Measurements from ENCODE around the gene PRKCE. TPM values are rescaled to one million over a fixed set of nuclear protein-coding genes. Genes with fewer than 3 reads are reported as not detected.

PRKCE gene
- total RNA-seq, 5 donors from 2014 or later (not counting 1 experiment from before 2014, with no cell fraction given): 16.5 to 29.8 (median 23.4) TPM

GRCh38 chr2:45754131-45755010 lies 102.9 kb downstream of the PRKCE start:
- Histone ChIP-seq H3K27ac (ENCODE audit: low read length) (no peak overlapping the region), H3K36me3 (ENCODE audit: control insufficient read depth in 2 of 2, extremely low read depth in 1 of 2, insufficient read depth in 1 of 2, low read length in 1 of 2) (no peaks in the 10 kb centered on the region), H3K9me3 (no peaks in the 10 kb centered on the region), H3K27me3 (replicated peaks in 1 of 2; ENCODE audit: control insufficient read depth in 2 of 2, extremely low read depth in 1 of 2, insufficient read depth in 2 of 2, low read length in 1 of 2) (no peaks in the 10 kb centered on the region), H3K4me3 (ENCODE audit: control insufficient read depth in 1 of 2, extremely low read depth in 1 of 2, low read length in 1 of 2) (no peak overlapping the region), H3K4me1 (ENCODE audit: control insufficient read depth in 1 of 2, extremely low read depth in 1 of 2, insufficient read depth in 2 of 2, low read length in 2 of 2) (no peaks in the 10 kb centered on the region)
- CTCF ChIA-PET: interaction anchor here in 1 of 2 donors (0.6 kb wide), 1 partner anchor 1278 kb away, joined by 3 read pairs; no protein-coding TSS in a partner anchor
- ATAC-seq (replicated peaks in 1 of 4) (no peak), DNase-seq (no peak)
- Mint-ChIP-seq H3K36me3 (peaks cover 4% of the 10 kb centered on the region), H3K4me1 (peaks cover 15 to 24% (median 15%) of the 10 kb centered on the region in 3 donors), H3K27me3 (no peaks in the 10 kb centered on the region), H3K4me3 (no peak overlapping the region), H3K27ac (no peak overlapping the region), H3K9me3 (no peaks in the 10 kb centered on the region)
- POLR2A ChIA-PET: no interaction called here
- WGBS (ENCODE audit: insufficient coverage): 91% methylated on average over 9 of the region's 12 CpGs

- DNase-seq: no peak
- no peaks in the 10 kb centered on the region for H3K27me3 ChIP-seq (replicated peaks in 1 of 2; ENCODE audit: control insufficient read depth in 2 of 2, extremely low read depth in 1 of 2, insufficient read depth in 2 of 2, low read length in 1 of 2)
- H3K27ac ChIP-seq (ENCODE audit: low read length): no peak overlapping the region
- ChIA-PET POLR2A (interaction anchor here in 1 of 2 donors (0.6 kb wide), 1 partner anchor 36 kb away, joined by 3 read pairs; no protein-coding TSS in a partner anchor), CTCF (interaction anchor here (0.6 to 1.7 kb wide), 2 partner anchors 23 to 1326 kb away, joined by 3 to 6 read pairs; no protein-coding TSS in a partner anchor)
- H3K4me3 ChIP-seq (ENCODE audit: control insufficient read depth in 1 of 2, extremely low read depth in 1 of 2, low read length in 1 of 2): no peak overlapping the region
- no peaks in the 10 kb centered on the region for H3K9me3 Mint-ChIP-seq
- H3K36me3 ChIP-seq (ENCODE audit: control insufficient read depth in 2 of 2, extremely low read depth in 1 of 2, insufficient read depth in 1 of 2, low read length in 1 of 2): no peaks in the 10 kb centered on the region
- no peaks in the 10 kb centered on the region for H3K9me3 ChIP-seq
- peaks cover 4% of the 10 kb centered on the region for H3K36me3 Mint-ChIP-seq
- no peaks in the 10 kb centered on the region for H3K4me1 ChIP-seq (ENCODE audit: control insufficient read depth in 1 of 2, extremely low read depth in 1 of 2, insufficient read depth in 2 of 2, low read length in 2 of 2)
- WGBS (ENCODE audit: insufficient coverage): 93% methylated on average over 4 of the region's 8 CpGs
- no peak overlapping the region for H3K4me3 Mint-ChIP-seq
- H3K27me3 Mint-ChIP-seq: no peaks in the 10 kb centered on the region
- H3K4me1 Mint-ChIP-seq: peaks cover 5 to 13% (median 11%) of the 10 kb centered on the region in 3 donors
- no peak overlapping the region for H3K27ac Mint-ChIP-seq
- no peak for ATAC-seq (replicated peaks in 1 of 4)
Observed at GRCh38 chr2:45755585-45756335, 104.3 kb downstream of the PRKCE start.

DNA sequence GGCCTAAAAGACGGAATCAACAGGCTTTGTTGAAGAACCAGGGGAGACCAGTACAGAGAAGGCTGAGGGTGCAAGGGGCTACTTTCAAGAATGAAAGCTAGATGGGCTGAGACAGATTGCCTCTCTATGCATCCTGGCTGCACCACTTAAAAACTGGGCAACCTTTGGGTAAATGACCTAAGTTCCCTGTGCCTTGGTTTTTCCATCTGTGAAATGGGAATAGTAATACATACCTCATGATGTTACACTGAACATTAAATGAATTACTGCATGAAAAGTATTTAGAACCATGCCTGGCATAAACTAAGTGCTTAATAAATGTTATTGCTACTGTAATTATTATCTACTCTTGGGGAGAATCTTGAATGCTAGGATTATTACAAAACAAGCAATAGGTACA lies 106.5 kb downstream of the PRKCE start:
- no peaks in the 10 kb centered on the region for H3K27me3 Mint-ChIP-seq
- no peaks in the 10 kb centered on the region for H3K36me3 ChIP-seq (ENCODE audit: control insufficient read depth in 2 of 2, extremely low read depth in 1 of 2, insufficient read depth in 1 of 2, low read length in 1 of 2)
- POLR2A ChIA-PET: interaction anchor here in 1 of 2 donors (0.5 kb wide), 1 partner anchor 111 kb away, joined by 3 read pairs; no protein-coding TSS in a partner anchor
- peaks cover 4% of the 10 kb centered on the region for H3K36me3 Mint-ChIP-seq
- no peak for ATAC-seq (replicated peaks in 1 of 4)
- no peaks in the 10 kb centered on the region for H3K27me3 ChIP-seq (replicated peaks in 1 of 2; ENCODE audit: control insufficient read depth in 2 of 2, extremely low read depth in 1 of 2, insufficient read depth in 2 of 2, low read length in 1 of 2)
- H3K9me3 ChIP-seq: no peaks in the 10 kb centered on the region
- H3K4me3 ChIP-seq (ENCODE audit: control insufficient read depth in 1 of 2, extremely low read depth in 1 of 2, low read length in 1 of 2): no peak overlapping the region
- DNase-seq: no peak
- H3K9me3 Mint-ChIP-seq: no peaks in the 10 kb centered on the region
- peaks cover 2 to 13% (median 9%) of the 10 kb centered on the region in 3 donors for H3K4me1 Mint-ChIP-seq
- 100% methylated on average over 1 of the region's 1 CpG for WGBS (ENCODE audit: insufficient coverage)
- H3K4me3 Mint-ChIP-seq: no peak overlapping the region
- no peaks in the 10 kb centered on the region for H3K4me1 ChIP-seq (ENCODE audit: control insufficient read depth in 1 of 2, extremely low read depth in 1 of 2, insufficient read depth in 2 of 2, low read length in 2 of 2)
- no peak overlapping the region for H3K27ac ChIP-seq (ENCODE audit: low read length)
- no peak overlapping the region for H3K27ac Mint-ChIP-seq
- CTCF ChIA-PET: no interaction called here

GRCh38 chr2:45759310-45759851 lies 107.9 kb downstream of the PRKCE start:
- no peaks in the 10 kb centered on the region for H3K27me3 Mint-ChIP-seq
- no peaks in the 10 kb centered on the region for H3K36me3 ChIP-seq (ENCODE audit: control insufficient read depth in 2 of 2, extremely low read depth in 1 of 2, insufficient read depth in 1 of 2, low read length in 1 of 2)
- H3K4me3 ChIP-seq (ENCODE audit: control insufficient read depth in 1 of 2, extremely low read depth in 1 of 2, low read length in 1 of 2): no peak overlapping the region
- no peaks in the 10 kb centered on the region for H3K9me3 ChIP-seq
- H3K27ac Mint-ChIP-seq: no peak overlapping the region
- H3K4me1 Mint-ChIP-seq: peaks cover 0 to 11% (median 2%) of the 10 kb centered on the region in 3 donors
- no peaks in the 10 kb centered on the region for H3K36me3 Mint-ChIP-seq
- H3K4me3 Mint-ChIP-seq: no peak overlapping the region
- no peaks in the 10 kb centered on the region for H3K4me1 ChIP-seq (ENCODE audit: control insufficient read depth in 1 of 2, extremely low read depth in 1 of 2, insufficient read depth in 2 of 2, low read length in 2 of 2)
- no peaks in the 10 kb centered on the region for H3K9me3 Mint-ChIP-seq
- 85% methylated on average over 11 of the region's 15 CpGs for WGBS (ENCODE audit: insufficient coverage)
- DNase-seq (no peak), ATAC-seq (replicated peaks in 1 of 4) (no peak)
- POLR2A ChIA-PET: no interaction called here
- H3K27me3 ChIP-seq (replicated peaks in 1 of 2; ENCODE audit: control insufficient read depth in 2 of 2, extremely low read depth in 1 of 2, insufficient read depth in 2 of 2, low read length in 1 of 2): no peaks in the 10 kb centered on the region
- no peak overlapping the region for H3K27ac ChIP-seq (ENCODE audit: low read length)
- CTCF ChIA-PET: no interaction called here

- Mint-ChIP-seq H3K36me3 (no peaks in the 10 kb centered on the region), H3K27me3 (no peaks in the 10 kb centered on the region), H3K4me3 (no peak overlapping the region), H3K4me1 (peaks cover 2 to 7% (median 3%) of the 10 kb centered on the region in 3 donors), H3K9me3 (no peaks in the 10 kb centered on the region), H3K27ac (no peak overlapping the region)
- no peaks in the 10 kb centered on the region for H3K27me3 ChIP-seq (replicated peaks in 1 of 2; ENCODE audit: control insufficient read depth in 2 of 2, extremely low read depth in 1 of 2, insufficient read depth in 2 of 2, low read length in 1 of 2)
- H3K36me3 ChIP-seq (ENCODE audit: control insufficient read depth in 2 of 2, extremely low read depth in 1 of 2, insufficient read depth in 1 of 2, low read length in 1 of 2): no peaks in the 10 kb centered on the region
- DNase-seq: no peak
- H3K9me3 ChIP-seq: no peaks in the 10 kb centered on the region
- no peak overlapping the region for H3K27ac ChIP-seq (ENCODE audit: low read length)
- H3K4me1 ChIP-seq (ENCODE audit: control insufficient read depth in 1 of 2, extremely low read depth in 1 of 2, insufficient read depth in 2 of 2, low read length in 2 of 2): no peaks in the 10 kb centered on the region
- 80% methylated on average over 3 of the region's 4 CpGs for WGBS (ENCODE audit: insufficient coverage)
- ChIA-PET CTCF (interaction anchor here in 1 of 2 donors (1.9 kb wide), 1 partner anchor 17 kb away, joined by 8 read pairs; no protein-coding TSS in a partner anchor), POLR2A (no interaction called here)
- ATAC-seq (replicated peaks in 1 of 4): no peak
- no peak overlapping the region for H3K4me3 ChIP-seq (ENCODE audit: control insufficient read depth in 1 of 2, extremely low read depth in 1 of 2, low read length in 1 of 2)
Observed at GRCh38 chr2:45761635-45762034, 110.2 kb downstream of the PRKCE start.

GRCh38 chr2:45763255-45763654 lies 111.8 kb downstream of the PRKCE start:
- Histone ChIP-seq H3K9me3 (no peaks in the 10 kb centered on the region), H3K36me3 (ENCODE audit: control insufficient read depth in 2 of 2, extremely low read depth in 1 of 2, insufficient read depth in 1 of 2, low read length in 1 of 2) (no peaks in the 10 kb centered on the region), H3K4me1 (ENCODE audit: control insufficient read depth in 1 of 2, extremely low read depth in 1 of 2, insufficient read depth in 2 of 2, low read length in 2 of 2) (no peaks in the 10 kb centered on the region), H3K4me3 (ENCODE audit: control insufficient read depth in 1 of 2, extremely low read depth in 1 of 2, low read length in 1 of 2) (no peak overlapping the region), H3K27me3 (replicated peaks in 1 of 2; ENCODE audit: control insufficient read depth in 2 of 2, extremely low read depth in 1 of 2, insufficient read depth in 2 of 2, low read length in 1 of 2) (no peaks in the 10 kb centered on the region), H3K27ac (ENCODE audit: low read length) (no peak overlapping the region)
- WGBS (ENCODE audit: insufficient coverage): no CpG with 5 or more reads among the region's 2 CpGs
- Mint-ChIP-seq H3K27me3 (no peaks in the 10 kb centered on the region), H3K27ac (no peak overlapping the region), H3K9me3 (no peaks in the 10 kb centered on the region), H3K4me1 (peaks cover 2 to 6% (median 3%) of the 10 kb centered on the region in 3 donors), H3K4me3 (no peak overlapping the region), H3K36me3 (no peaks in the 10 kb centered on the region)
- POLR2A ChIA-PET: interaction anchor here in 1 of 2 donors (0.6 kb wide), 1 partner anchor 115 kb away, joined by 3 read pairs; no protein-coding TSS in a partner anchor
- CTCF ChIA-PET: interaction anchor here in 1 of 2 donors (2.6 kb wide), 1 partner anchor 15 kb away, joined by 7 read pairs; no protein-coding TSS in a partner anchor
- ATAC-seq (replicated peaks in 1 of 4) (no peak), DNase-seq (no peak)
